IPS DF 19.7 (cell line): ENCODE results near the gene DAPK1.
A peak's percentile ranks its signal among the peaks of the same experiment; 100 is the strongest.

Experiments used
- DNase-seq: peaks from one replicate; pipeline ENCODE4 v3.0.0-alpha.2; 2013; ENCODE audit warnings: low read depth, low spot score

DAPK1 gene

DNA sequence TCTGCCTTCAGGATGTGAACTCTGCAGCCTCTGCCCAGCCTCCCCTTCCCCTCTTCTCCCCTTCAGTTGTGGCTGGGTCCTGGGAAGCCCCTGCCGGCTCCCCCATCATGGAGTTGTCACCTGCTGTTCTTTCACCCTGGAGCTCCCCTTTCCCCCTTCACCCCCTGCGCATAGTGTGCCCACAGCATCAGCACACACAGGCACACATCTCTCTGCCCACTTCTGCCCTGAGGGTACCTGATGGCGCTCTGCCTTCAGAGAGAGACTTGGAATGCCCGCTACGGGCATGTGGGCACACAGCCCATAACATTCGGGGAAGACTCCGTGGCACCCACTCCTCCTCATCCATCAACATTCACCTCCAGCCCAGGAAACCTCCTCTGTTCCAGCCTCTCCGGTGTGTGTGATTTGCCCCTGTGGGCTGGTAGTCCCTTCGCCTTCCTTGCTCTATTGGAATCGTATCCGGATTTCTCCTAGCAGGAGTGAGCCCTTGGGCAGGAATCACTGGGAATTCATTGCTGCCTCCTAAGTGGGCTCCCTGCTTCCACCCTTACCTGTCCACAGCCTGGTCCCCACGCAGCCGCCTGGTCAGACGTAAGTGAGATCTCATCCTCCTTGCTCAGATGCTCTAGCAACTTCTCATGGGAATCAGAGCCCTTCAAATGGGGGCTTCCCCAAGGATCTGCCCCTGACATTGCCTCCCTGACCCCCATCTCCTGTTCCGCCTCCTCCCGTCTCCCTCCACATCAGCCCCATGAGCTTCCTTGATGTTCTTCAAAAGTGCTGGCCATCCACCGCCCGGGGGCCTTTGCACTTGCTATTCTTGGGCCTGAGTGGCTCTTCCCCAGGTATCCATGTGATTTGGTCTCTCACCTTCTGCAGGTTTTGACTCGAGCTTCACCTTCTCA lies 166.7 kb downstream of the DAPK1 start:
- DNase-seq = no peak

DNA sequence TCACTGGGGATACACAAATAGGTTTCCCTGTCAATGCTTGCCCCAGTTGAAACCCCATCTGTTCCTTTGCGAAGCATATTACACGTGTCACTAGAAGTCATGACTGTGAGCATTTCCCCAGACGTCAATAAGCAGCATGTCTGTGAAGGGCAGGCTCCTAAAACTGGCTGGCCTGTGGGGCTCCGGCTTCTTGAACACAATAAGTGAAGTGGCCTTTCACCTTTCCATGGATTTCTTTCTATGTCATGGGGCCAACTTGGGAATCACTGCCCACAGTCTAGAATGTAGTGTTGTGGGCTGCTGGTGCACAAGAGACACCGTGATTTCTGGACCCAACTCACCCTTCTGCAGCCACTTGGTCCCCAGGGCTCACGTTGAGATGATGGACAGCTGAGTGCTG lies 167.8 kb downstream of the DAPK1 start:
- DNase-seq = no peak

DNA sequence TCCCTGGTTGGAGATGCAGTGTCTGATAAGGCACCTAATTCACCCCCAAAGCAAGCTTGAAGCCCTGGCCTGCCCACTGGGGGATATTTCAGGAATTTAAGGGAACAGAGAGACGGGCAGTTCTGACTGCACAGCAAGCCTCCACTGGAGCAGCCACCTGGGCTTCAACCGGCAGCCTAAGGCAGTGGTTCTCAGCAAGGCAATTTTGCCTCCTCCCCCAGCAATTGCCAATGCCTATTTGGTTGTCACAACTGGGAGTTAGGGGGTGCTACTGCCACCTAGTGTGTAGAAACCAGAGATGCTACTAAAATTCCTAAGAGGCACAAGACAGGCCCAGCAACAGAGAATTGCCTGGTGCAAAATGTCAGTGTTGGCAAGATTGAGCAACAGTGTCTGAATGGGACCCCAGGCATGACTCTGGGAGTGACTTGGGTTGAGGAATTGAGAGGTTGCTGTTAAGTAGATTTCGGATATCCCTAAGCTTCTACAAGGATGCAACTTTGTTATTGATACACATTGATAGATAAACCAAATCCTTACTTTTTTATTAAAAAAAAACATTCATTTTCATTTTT lies 169.6 kb downstream of the DAPK1 start:
- DNase-seq = peak; percentile 65

DNA sequence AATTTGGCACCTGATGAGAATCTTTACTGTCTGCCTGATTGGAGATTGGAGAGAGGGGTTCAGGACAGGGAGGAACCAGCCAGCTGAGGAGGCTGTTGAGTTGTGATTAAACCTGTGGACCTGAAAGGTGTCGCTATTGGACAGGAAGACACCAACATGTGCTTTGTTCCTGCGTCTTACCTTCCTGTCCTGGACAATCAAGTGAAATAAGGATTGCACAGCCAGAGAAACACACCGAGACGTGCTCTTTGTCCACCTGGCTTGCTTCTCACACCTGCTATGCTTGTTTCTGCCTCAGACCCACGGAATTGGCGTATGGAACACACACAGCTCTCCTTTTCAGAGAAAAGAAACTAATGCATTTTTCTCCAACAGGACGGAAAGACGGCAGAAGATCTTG lies 170.6 kb downstream of the DAPK1 start:
- DNase-seq = no peak

DNA sequence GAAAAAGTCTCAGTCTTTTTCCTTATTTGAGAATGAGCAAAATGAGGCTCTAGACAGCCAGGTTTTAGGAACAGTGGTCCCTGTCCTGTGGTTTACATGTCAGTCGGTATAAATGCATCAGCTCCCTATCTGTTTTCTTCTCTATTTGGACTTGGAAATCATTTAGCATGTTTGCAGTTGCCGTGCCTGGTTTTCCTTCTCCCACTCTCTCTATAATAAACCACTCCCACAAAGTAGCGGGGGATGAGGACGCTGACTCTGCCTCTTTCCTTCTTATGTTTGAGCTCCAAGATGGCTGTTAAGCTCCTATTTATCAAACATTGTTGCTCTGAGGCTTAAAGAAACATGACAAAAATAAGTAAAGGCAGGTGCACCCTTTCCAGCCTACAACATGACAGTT lies 171.1 kb downstream of the DAPK1 start:
- DNase-seq = no peak

DNA sequence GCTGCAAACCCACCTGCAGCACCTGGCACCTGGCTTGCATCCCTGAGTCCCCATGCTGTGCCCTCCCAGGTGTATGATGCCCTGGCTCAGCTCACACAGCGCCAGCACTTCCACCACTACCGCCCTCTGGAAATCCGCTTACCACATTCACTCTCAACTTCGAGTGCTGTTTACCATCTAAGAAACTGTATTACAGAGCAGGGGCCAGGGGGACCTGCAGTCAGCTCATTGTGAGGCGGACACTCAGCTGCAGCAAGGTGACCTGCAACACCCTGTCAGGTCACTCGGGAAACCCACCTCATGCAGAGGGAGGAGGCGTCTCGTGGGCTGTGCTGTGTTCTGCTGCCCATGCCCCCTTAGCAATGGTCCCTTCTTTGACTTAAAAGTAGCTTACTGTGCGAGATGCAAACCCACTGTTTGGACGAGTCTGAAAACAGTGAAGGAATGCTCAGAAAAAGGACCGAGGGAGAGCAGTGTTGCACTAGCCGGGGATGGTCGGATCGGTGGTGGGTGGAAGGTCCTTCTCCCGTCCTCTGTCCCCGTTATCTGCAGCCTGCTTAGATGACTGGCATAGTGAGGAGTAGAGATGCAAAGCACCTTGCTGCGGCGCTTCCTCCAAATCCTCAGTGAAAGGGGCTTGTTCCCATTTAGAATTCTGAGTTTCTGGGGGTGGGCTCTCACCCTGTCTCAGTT lies 173.1 kb downstream of the DAPK1 start:
- no peak for DNase-seq

DNA sequence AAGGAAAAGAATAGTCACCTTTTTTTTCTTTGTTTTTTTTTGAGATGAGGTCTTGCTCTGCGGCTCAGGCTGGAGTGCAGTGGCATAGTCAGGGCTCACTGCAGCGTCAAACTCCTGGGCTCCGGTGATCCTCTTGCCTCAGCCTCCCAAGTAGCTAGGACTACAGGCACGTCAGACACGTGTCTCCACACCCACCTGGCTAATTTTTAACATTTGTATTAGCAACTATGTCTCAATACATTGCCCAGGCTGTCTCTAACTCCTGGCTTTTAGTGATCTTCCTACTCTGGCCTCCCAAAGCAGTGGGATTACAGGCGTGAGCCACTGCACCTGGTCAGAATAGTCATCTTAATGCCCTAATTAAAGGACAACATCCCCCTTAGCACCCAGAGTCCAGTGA lies 173.8 kb downstream of the DAPK1 start:
- DNase-seq = no peak

DNA sequence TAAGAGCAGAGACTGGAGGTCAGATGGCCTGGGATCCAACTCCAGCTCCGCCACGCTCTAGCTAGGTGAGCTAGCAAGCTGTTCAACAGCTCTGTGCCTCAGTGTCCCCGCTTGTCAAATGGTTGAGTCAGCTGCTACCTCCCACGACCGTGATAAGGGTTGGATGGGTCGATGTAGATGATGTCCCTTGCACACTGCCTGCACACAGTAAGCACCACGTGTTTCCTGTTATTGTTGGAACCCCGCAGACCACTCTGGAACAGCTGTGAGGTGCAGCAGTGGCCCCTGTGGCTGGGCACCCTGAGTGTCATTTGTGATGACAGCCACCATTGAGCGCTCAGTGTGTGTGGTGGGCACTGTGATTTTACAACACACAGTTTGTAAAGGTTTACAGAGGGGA lies 174.3 kb downstream of the DAPK1 start:
- no peak for DNase-seq

DNA sequence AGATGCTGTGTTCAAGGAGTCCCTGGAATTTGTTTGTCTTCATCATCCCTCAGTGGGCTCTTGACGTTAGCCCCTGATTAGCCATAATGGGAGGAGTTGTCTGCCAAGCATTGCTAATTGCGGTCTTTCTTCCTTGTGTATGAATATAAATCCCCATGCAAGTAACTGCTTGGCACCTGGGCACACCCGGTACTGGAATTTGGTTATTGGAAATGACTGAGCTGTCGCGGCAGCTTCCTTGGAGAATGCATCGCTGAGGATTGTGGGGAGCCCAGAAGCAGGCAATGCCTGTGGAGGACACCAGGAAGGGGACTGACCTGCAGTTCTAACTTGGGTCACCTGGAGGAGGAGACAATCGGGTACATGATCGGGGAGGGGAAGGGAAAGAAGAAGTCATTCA lies 174.9 kb downstream of the DAPK1 start:
- no peak for DNase-seq

DNA sequence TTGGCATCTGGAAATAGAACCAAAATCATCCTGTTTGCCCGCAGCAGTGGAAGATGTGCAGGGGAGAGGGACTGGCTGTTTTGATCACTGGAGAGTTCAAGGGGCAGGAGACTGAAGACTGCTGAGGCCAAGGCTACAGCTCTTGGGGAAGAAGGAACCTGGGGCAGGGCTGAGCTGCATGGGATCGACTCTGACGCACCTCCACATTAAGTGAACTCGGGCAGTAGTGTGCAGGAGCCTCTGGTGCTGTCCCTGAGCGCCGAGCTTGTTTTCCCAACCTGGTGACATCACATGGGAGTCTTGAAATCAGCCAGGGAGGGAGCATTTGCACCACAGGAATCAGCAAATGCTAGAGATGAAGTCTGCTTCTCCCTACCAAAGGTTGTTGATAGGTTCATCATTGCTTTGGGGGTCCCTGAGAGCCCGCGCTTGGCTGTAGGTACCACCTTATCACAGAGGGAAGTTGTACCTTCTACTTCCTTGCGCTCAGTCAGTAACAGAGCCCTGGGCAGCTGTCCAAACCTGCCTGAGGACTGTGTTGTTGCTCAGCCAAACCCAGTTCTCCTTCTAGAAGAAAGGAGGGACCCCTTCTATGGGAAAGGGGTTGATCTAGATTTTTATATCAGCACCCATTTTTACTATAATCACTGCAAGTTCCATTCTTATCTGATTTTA lies 175.9 kb downstream of the DAPK1 start:
- DNase-seq = no peak

DNA sequence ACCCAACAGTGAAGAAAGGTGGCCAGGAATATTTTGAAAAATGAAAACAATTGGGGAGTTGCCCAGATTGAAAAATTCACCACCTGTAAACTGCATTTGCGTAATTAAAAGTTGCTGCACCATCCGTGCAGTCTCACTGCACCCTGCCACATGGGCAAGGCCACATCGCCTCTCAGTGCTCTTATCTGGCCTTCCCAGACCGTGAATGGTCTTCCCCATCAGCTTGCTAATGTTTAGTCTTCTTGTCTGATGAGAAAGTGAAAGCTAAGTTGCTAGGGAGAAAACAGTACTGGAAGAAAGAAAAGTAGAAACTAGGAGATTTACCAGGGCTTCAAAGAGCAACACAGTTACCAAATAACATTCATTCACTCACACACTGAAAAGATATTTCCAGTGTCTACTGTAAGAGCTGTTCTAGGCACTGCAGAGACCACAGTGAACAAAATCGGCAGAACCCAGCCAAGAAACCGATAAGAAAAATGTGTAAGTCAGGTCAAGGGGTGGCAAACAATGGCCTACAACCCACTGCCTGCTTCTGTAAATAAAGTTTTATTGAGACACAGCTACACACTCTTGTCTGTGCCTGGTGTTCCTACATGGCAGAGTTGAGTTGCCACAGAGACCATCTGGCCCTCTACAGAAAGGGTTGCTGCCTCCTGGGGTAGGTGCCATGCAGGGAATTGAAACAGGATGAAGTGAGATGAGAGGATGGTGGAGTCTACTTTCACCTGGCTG lies 177.1 kb downstream of the DAPK1 start:
- DNase-seq = no peak

DNA sequence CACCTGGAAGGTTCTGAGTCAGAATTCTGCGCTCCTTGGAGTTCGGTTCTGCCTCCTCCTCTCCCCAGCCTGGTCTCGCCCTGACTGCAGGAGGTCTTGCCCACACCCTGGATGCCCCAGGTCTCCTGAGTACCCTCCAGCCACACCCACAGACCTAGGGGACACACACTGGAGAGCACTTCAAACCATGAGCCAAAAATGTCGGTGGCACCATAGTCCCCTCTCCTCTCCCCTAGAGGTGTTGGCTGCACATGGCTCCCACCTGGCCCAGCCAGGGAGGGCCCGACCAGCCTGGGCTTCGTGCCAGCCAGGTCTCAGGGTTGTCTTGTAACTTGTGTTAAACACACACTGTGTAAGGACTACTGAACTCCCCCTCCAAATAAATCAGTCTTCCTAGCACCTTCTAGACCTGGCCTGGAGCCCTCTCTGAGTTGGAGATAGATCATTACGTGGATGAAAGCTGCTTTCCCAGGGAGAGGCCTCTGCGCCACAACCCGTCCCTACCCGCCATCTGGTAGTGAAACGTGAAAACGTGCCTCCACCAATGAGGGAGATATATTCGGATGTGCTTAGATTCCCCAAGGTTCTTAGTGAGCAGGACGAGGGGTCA lies 178.3 kb downstream of the DAPK1 start:
- DNase-seq = no peak

DNA sequence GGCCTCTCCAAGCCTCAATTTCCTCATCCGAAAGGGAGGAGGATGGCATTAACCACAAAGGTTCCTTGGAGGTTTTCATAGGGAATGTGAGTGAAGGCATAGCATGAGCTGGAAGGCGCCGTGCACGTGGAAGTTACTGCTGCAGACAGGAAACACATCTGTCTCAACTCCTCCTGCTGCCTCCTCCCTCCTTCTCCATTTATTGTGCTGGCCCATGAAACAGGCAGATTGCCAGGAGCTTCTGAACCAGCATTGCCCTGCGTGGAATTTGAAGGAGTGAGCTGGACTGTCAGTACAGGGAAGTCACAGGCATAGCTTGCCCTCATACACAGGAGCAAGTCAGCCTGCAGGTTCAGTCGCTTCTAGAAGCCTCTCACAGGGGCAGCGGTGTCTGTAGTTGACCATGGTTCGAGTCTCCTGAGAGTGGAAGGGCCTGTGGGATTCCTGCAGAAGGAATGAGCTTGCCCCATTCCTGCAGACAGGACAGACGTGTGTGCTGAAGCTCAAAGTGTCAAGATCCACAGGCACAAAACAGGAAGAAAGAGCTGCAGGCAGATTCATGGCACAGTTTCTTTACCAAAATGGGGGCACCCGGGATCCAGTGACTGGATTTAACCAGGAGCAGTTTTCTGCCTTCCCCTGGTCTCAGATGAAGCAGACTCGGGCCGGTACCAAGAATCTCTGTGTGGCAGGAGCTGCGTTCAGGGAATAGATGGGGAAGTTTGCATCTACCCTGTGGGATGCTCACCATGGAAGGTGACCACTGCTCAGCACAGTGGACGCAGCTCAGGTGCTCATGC lies 179.5 kb downstream of the DAPK1 start:
- DNase-seq = no peak

DNA sequence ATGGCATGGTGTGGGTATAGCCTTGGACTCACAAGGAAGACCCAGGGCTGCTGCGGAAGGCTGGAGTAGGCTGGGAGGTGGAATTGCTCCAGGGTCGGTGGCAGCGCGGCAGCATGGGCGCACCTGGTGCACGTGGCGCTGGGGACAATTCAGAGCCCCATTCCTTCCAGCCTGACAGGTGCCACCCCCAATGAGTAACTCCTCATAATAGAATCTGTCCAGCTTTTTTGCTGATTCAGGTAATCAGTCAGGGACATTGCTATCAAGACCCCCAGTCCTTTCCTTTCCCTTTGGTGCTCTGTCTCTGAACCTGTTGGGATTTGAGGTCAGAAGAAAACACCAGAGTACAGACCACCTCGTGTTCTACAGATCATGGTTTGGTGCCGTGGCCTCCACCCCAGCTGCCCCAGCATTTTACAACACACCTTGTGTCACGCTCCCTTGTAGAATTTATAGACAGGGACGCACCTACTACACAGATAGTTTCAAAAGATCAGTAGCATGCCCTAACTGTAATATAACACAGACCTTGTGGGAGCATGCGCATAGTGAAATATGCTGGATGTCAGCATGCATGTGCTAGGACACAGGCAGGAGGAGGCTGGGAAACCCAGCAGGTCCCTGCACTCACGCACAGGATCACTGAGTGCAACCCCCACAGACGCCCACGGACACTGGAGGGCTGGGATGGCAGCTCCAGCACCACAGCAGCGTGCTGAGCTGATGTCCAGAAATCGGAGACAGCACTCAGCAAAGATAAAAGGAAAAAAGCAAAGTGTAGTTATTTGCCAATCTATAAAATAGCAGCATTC lies 180.3 kb downstream of the DAPK1 start:
- no peak for DNase-seq

DNA sequence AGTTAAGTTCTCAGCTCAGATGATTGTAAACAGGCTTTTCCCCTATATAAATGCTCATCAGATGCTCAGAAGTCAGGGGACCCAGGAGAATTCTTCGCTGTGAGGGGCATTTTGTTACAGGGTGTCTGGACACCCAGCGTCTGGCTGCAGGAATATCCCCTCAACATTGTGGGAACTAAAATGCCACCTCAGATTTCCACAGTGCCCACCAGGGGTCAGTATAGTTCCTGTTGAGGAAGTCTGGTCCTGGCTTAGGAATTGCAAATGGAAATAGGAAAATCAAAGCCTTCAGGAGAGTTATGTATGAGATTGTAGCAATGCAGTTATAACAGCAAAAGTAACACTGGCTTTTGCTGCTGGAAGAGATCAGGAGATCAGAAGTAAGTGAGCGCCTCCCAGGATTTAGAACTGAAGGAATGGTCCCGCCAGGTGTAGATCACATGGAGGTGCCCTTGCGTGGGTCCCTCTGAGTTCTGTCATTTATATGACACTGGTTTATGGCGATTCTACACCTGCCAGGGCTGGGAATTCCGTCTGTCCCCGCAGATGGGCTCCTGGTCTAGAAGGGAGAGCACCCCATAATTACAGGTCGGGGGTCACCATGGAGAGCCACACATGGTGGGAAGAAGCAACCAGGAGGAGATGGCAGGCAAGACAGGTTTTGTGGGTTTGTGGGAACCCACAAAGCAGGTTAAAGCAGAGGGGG lies 181.1 kb downstream of the DAPK1 start:
- peak; percentile 23 for DNase-seq

DNA sequence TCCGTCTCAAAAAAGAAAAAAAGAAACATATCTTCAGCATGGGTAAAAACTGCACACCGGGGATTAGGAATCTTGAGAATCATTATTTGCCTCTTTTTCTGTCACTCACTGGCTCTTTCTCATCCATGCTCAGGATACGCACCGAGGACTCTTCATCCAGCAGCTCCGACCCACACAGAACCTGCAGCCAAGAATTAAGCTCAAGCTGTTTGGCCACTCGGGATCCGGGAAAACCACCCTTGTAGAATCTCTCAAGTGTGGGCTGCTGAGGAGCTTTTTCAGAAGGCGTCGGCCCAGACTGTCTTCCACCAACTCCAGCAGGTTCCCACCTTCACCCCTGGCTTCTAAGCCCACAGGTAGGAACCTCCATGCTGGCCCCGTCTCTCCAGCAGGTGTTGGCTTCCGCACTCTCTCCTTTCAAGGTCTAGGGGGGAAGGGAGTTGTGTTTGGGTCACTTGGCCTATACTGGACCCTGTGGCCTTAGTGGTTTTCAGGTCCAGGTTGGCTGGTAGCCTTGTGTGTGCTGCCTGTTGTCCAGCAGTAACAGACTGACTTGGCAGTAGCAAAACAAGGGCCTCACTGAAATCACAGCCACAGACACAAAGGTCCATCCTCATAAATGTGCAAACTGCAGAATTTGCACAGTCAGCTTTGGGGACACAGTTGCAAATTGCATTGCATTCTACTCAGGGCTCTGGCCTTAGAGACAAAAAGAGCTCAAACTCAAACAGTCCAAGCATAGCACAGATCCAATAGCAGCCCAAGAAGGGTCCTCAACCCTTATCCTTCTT lies 183.8 kb downstream of the DAPK1 start:
- DNase-seq = no peak

DNA sequence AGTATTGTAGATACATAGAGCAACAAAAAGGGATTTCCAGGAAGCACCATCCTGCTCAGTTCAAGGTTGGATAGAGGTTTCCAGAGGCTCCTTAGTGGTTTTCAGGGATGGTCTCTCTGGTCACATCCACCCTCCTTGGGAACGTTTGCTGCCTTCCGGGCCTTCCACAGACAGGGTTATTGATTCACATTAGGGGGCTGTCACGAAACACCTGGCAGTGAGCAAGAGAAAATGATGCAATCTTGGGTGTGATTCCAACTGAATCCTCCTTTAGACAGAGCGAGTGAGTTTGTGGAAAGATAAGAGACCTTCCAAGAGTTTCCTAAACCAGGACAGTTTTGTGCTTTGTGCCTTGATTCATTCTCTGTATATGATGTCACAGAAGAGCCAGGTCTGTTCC lies 184.4 kb downstream of the DAPK1 start:
- DNase-seq = no peak

DNA sequence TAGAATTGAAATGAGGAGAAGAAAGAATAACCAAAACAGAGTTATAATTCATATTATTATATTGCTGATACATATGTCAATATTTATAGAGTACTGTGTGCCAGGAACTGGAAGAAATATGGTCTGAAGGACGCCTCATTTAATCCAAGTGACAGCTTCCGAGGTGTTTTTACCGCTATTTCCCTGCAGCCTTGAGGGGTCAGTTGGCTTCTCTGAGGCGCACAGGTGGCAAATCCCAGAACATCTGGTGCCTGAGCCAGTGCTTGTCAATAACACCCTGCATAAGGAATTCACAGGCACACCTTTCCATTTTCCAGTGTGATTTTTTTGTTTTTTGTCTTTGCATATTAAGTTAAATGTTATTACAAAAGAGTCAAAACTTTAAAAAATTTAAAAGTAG lies 185.0 kb downstream of the DAPK1 start:
- no peak for DNase-seq
